B cell (primary cell): ENCODE measurements around the gene PPP1R2. TPM values are rescaled to one million over a fixed set of nuclear protein-coding genes. Genes with fewer than 3 reads are reported as not detected.

Experiments
- ATAC-seq: fragments of 200-7000 bp; cut with Tn5 transposase; one replicate; pipeline ENCODE4 v1.10.0; 2021; ENCODE audit warnings: low read depth, mild to moderate bottlenecking, moderate number of reproducible peaks, moderate library complexity
- CTCF ChIA-PET: fragments of 350-600 bp; sonication (Branson Sonifier 250); formaldehyde crosslinking; loops from one replicate; lab custom pipeline; 2021; ENCODE audit warnings: antibody characterized with exemption, inconsistent platforms; lab: Charles Lee
- POLR2A ChIA-PET: fragments of 350-600 bp; sonication (Branson Sonifier 250); formaldehyde crosslinking; loops from one replicate; lab custom pipeline; 2021; ENCODE audit warnings: antibody characterized with exemption; lab: Charles Lee
- DNase-seq: peaks from one replicate; pipeline ENCODE4 v3.0.0; 2013
- H2AFZ ChIP-seq: 2 replicates; pipeline ENCODE4 v1.6.1; 2012; ENCODE audit warnings: mild to moderate bottlenecking, low read depth, low read length; ENCODE audit not compliant: insufficient read depth, poor library complexity, severe bottlenecking
- H3K27ac ChIP-seq, 2 donors: 1 replicate in 1 of 2; 2 replicates in 1 of 2; pipeline ENCODE4 v1.5.1; 2012 to 2013; ENCODE audit warnings: low read length in 2 of 2, mild to moderate bottlenecking in 2 of 2, moderate library complexity in 1 of 2
- H3K27me3 ChIP-seq, 4 experiments: fragments of 200-600 bp in 1 of 4; sonication (generic) in 1 of 4; replicated peaks in 1 of 4; 1 replicate in 2 of 4; 2 replicates in 2 of 4; pipeline versions ENCODE4 v1.6.1 to v1.7.0; 2013 to 2016; ENCODE audit warnings: low read length in 3 of 4, mild to moderate bottlenecking in 2 of 4, mixed read lengths in 1 of 4, moderate library complexity in 1 of 4; ENCODE audit not compliant: insufficient read depth in 4 of 4, control insufficient read depth in 3 of 4; ENCODE audit errors: control extremely low read depth in 1 of 4
- H3K36me3 ChIP-seq, 2 experiments: replicated peaks in 1 of 2; 1 replicate in 1 of 2; 2 replicates in 1 of 2; pipeline versions ENCODE4 v1.6.1 to v1.7.1; 2013; ENCODE audit warnings: low read length in 1 of 2; ENCODE audit not compliant: insufficient read depth in 2 of 2, control insufficient read depth in 1 of 2; ENCODE audit errors: control extremely low read depth in 1 of 2, extremely low read depth in 1 of 2
- H3K4me1 ChIP-seq, 2 donors: fragments of 200-600 bp in 1 of 2; sonication (generic) in 1 of 2; 1 replicate in 1 of 2; 2 replicates in 1 of 2; pipeline versions ENCODE4 v1.5.1 to v1.6.1; 2013 to 2017; ENCODE audit warnings: low read length in 2 of 2; ENCODE audit not compliant: control insufficient read depth in 2 of 2, insufficient read depth in 2 of 2
- H3K4me2 ChIP-seq: replicated peaks from 2 replicates; pipeline ENCODE3; 2012; ENCODE audit warnings: mild to moderate bottlenecking, low read depth, low read length; ENCODE audit not compliant: poor library complexity, severe bottlenecking
- H3K4me3 ChIP-seq, 5 experiments: fragments of 200-600 bp in 1 of 5; sonication (generic) in 1 of 5; 1 replicate in 3 of 5; 2 replicates in 2 of 5; pipeline versions ENCODE4 v1.5.1 to v1.7.0; 2011 to 2016; ENCODE audit warnings: low read length in 4 of 5, mild to moderate bottlenecking in 4 of 5, low read depth in 2 of 5, control low read depth in 1 of 5, moderate library complexity in 1 of 5; ENCODE audit not compliant: insufficient read depth in 1 of 5; ENCODE audit errors: control extremely low read depth in 1 of 5, extremely low read depth in 1 of 5
- H3K79me2 ChIP-seq: fragments of 200-600 bp; sonication (generic); one replicate; pipeline ENCODE4 v1.6.0; 2016; ENCODE audit warnings: low read length; ENCODE audit not compliant: control insufficient read depth, insufficient read depth
- H3K9ac ChIP-seq: fragments of 200-600 bp; sonication (generic); 2 replicates; pipeline ENCODE4 v1.6.1; 2017; ENCODE audit warnings: mild to moderate bottlenecking, low read length, moderate library complexity
- H3K9me3 ChIP-seq, 3 donors: one replicate each; pipeline versions ENCODE4 v1.6.1 to v1.7.1; 2013; ENCODE audit warnings: low read length in 2 of 3; ENCODE audit not compliant: control insufficient read depth in 2 of 3, insufficient read depth in 1 of 3; ENCODE audit errors: control extremely low read depth in 1 of 3
- H4K20me1 ChIP-seq: 2 replicates; pipeline ENCODE4 v1.6.0; 2012; ENCODE audit warnings: mild to moderate bottlenecking, low read length; ENCODE audit not compliant: insufficient read depth, control insufficient read depth, poor library complexity, severe bottlenecking
- H3K27ac Mint-ChIP-seq: one replicate; pipeline ENCODE4 v1.8.0; 2021; ENCODE audit warnings: mixed read lengths
- H3K27me3 Mint-ChIP-seq: one replicate; pipeline ENCODE4 v1.8.0; 2021; ENCODE audit warnings: mixed read lengths
- H3K4me1 Mint-ChIP-seq: one replicate; pipeline ENCODE4 v1.8.0; 2021; ENCODE audit warnings: mixed read lengths
- H3K4me3 Mint-ChIP-seq: one replicate; pipeline ENCODE4 v1.8.0; 2021; ENCODE audit warnings: mixed read lengths
- H3K9me3 Mint-ChIP-seq: one replicate; pipeline ENCODE4 v1.8.0; 2022; ENCODE audit warnings: mixed read lengths; ENCODE audit not compliant: insufficient read depth
- CTCF ChIP-seq: fragments of 200-600 bp; IDR thresholded peaks from one replicate; pipeline ENCODE4 v1.8.0; 2022; ENCODE audit warnings: antibody characterized with exemption, mild to moderate bottlenecking
- EZH2 ChIP-seq: IDR thresholded peaks from 2 replicates; pipeline ENCODE4 v1.6.1; 2012; ENCODE audit warnings: borderline replicate concordance, low read depth, mild to moderate bottlenecking, moderate library complexity, low read length; ENCODE audit not compliant: insufficient read depth, poor library complexity, severe bottlenecking
- WGBS: methylation state at CpG from one replicate; pipeline ENCODE4 v1.1.5; 2013; ENCODE audit warnings: missing lambda C conversion rate; ENCODE audit not compliant: insufficient coverage; 5-methylcytosine and 5-hydroxymethylcytosine counted together
- intact Hi-C: fragments of 100-400 bp; cut with micrococcal nuclease; formaldehyde crosslinking; loops from one replicate; pipeline ENCODE4 v1.10.0; 2022
- polyA plus RNA-seq: library from polyadenylated mRNA; depleted of rRNA; stranded (reverse); fragments of >200 nt; gene quantifications from 2 replicates; pipeline ENCODE4 v1.2.3, GENCODE V29; 2012
- total RNA-seq, 2 donors: library from RNA; stranded (reverse); fragments of 120-200 nt in 1 of 2; gene quantifications; 1 replicate in 1 of 2; 2 replicates in 1 of 2; pipeline versions ENCODE4 v1.2.3 to v1.2.4, GENCODE V29; 2013 to 2022

The PPP1R2 gene
- total and polyA plus RNA-seq, 2 donors (not counting 1 experiment from before 2014, with no cell fraction given): 39.1 to 73.8 TPM

- CTCF ChIA-PET: no interaction called here
- H3K4me1 Mint-ChIP-seq: peaks cover 10% of the 10 kb centered on the region
- POLR2A ChIA-PET: no interaction called here
- Histone ChIP-seq H4K20me1 (no peaks in the 10 kb centered on the region), H3K27ac (no peak overlapping the region), H2AFZ (no peak overlapping the region), H3K9ac (no peak overlapping the region), H3K79me2 (no peaks in the 10 kb centered on the region), H3K4me2 (no peak overlapping the region), H3K4me3 (no peak overlapping the region), H3K4me1 (peaks cover 0 to 4% of the 10 kb centered on the region in 2 donors), H3K36me3 (no peaks in the 10 kb centered on the region), H3K9me3 (no peaks in the 10 kb centered on the region), H3K27me3 (peaks cover 0 to 7% (median 0%) of the 10 kb centered on the region in 4 experiments)
- TF ChIP-seq EZH2: no peak
- no peak for TF ChIP-seq CTCF
- H3K27me3 Mint-ChIP-seq: peaks cover 8% of the 10 kb centered on the region
- H3K9me3 Mint-ChIP-seq: no peaks in the 10 kb centered on the region
- ATAC-seq: no peak
- no peak for DNase-seq
- intact Hi-C loops: no loop called here
- no peak overlapping the region for H3K27ac Mint-ChIP-seq
- H3K4me3 Mint-ChIP-seq: no peak overlapping the region
- WGBS: 97% methylated on average over 3 of the region's 4 CpGs
Measured at GRCh38 chr3:195563317-195563716, 20.2 kb upstream of the PPP1R2 start.

- TF ChIP-seq EZH2: no peak
- no peak for TF ChIP-seq CTCF
- Histone ChIP-seq H3K4me2 (no peak overlapping the region), H3K27me3 (no peaks in the 10 kb centered on the region), H3K4me3 (no peak overlapping the region), H3K27ac (no peak overlapping the region), H2AFZ (no peak overlapping the region), H3K4me1 (no peaks in the 10 kb centered on the region), H3K79me2 (no peaks in the 10 kb centered on the region), H4K20me1 (no peaks in the 10 kb centered on the region), H3K9ac (no peak overlapping the region), H3K9me3 (no peaks in the 10 kb centered on the region), H3K36me3 (no peaks in the 10 kb centered on the region)
- no peaks in the 10 kb centered on the region for H3K9me3 Mint-ChIP-seq
- CTCF ChIA-PET: interaction anchor here (0.9 to 1.4 kb wide), 3 partner anchors 10 to 289 kb away, joined by 3 to 6 read pairs (median 3); partner anchors contain the start of gene XXYLT1
- no peak for ATAC-seq
- intact Hi-C loops: no loop called here
- H3K27me3 Mint-ChIP-seq: no peaks in the 10 kb centered on the region
- H3K4me1 Mint-ChIP-seq: peaks cover 7% of the 10 kb centered on the region
- POLR2A ChIA-PET: no interaction called here
- no peak overlapping the region for H3K4me3 Mint-ChIP-seq
- H3K27ac Mint-ChIP-seq: no peak overlapping the region
- no peak for DNase-seq
- WGBS: 92% methylated on average over 3 of the region's 4 CpGs
Measured at GRCh38 chr3:195559723-195560409, 16.7 kb upstream of the PPP1R2 start.
